C4-2B (cell line): ENCODE data around the gene AGPAT4.

Experiments
- H3K27ac ChIP-seq: fragments of 450-650 bp; 2 replicates; pipeline ENCODE4 v1.5.1; 2017
- CTCF ChIP-seq: fragments of 450-650 bp; conservative IDR thresholded peaks from 2 replicates; pipeline ENCODE4 v1.5.1; 2017; ENCODE audit warnings: mild to moderate bottlenecking
- ZFX ChIP-seq: fragments of 450-650 bp; IDR thresholded peaks from 2 replicates; pipeline ENCODE4 v1.6.1; 2017

The AGPAT4 gene

GRCh38 chr6:161171207-161171606 lies 102.7 kb downstream of the AGPAT4 start:
- TF ChIP-seq CTCF (no peak), ZFX (no peak)
- no peak overlapping the region for H3K27ac ChIP-seq

DNA sequence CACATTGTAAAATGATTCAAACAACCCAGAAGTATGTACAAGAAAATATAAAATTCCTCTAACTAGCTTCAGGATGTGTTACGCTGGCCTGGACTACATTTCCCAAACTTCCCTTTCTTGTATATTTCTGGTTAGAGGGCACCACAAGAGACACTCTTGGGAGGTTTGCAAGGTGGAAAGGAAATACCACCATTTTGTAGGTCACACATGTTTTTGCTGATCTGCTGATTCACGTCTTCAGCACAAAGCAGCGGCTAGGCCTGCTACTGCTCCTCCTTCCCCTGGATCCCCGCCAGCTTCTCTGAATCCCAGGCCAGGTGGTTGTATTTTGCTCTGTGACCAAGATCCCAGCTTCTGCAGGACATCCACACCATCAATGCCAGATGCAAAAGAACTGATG lies 104.2 kb downstream of the AGPAT4 start:
- TF ChIP-seq ZFX (no peak), CTCF (no peak)
- no peak overlapping the region for H3K27ac ChIP-seq

GRCh38 chr6:161169035-161169434 lies 104.8 kb downstream of the AGPAT4 start:
- H3K27ac ChIP-seq = no peak overlapping the region
- TF ChIP-seq ZFX (no peak), CTCF (no peak)

- TF ChIP-seq CTCF (no peak), ZFX (no peak)
- no peak overlapping the region for H3K27ac ChIP-seq
Observed at GRCh38 chr6:161168281-161168891, 105.5 kb downstream of the AGPAT4 start.

DNA sequence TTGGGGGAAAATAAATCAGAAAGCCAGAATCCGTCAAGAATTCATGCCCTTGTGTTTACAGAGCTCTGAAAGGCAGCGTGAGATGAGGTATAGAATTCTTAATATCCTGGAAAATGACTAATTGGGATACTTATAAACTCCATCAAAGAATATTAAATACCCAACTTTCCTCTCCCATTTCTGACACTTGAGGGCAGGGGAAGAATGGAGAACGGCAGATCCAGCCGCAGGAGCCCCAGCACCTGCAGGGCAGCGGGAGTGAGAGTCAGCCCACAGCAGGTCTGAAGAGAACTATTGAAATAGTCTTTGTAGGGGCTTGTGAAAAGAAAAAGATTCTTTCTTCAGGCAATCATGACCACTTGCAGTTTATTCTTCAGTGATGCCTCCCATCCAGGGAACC lies 107.2 kb downstream of the AGPAT4 start:
- no peak for TF ChIP-seq CTCF
- no peak for TF ChIP-seq ZFX

DNA sequence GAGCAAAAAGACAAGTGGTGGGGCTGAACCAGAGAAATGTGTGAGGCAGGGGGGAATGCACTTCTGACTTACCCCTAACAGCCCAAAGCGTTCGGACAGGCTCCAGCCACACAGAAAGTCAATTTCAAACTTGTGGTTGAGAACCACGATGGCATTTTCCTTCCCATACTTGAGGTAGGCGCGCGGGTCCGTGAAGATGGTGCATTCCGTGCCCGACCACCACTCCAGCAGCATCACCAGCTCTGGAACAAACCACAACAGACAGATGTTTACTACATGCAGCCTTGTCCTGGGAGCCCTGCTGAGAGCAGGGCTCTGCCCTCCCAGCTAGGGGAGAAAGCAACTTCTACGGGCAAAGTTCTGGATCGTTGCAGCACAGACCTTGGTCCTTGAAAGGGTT lies 107.7 kb downstream of the AGPAT4 start:
- H3K27ac ChIP-seq = no peak overlapping the region
- TF ChIP-seq CTCF (no peak), ZFX (no peak)

More for the DNA sequence above, 107.2 kb downstream of the AGPAT4 start:
- no peak overlapping the region for H3K27ac ChIP-seq

- TF ChIP-seq ZFX (no peak), CTCF (no peak)
- no peak overlapping the region for H3K27ac ChIP-seq
Observed at GRCh38 chr6:161164182-161164625, 109.7 kb downstream of the AGPAT4 start.
